Measurements from ENCODE around the gene WDR88. TPM values are rescaled to one million over a fixed set of nuclear protein-coding genes. Genes with fewer than 3 reads are reported as not detected.

The WDR88 gene
- total and polyA plus RNA-seq, 2 donors (not counting 3 experiments of a cell fraction or from before 2014, with no cell fraction given) = not detected

GRCh38 chr19:33085570-33086128 is 46.3 kb upstream of the WDR88 start:
- intact Hi-C loops (cut with micrococcal nuclease) = loop anchor here (10.0 kb wide), 1 partner anchor 111 kb away; the partner anchor contains the start of genes CEP89 and FAAP24
- Histone ChIP-seq H3K9me1 (replicated peaks; ENCODE audit: control insufficient read depth, extremely low read depth, insufficient read depth, low read length) (no peaks in the 10 kb centered on the region), H3K36me3 (ENCODE audit: control insufficient read depth in 2 of 2, extremely low read depth in 1 of 2, insufficient read depth in 2 of 2, low read length in 2 of 2) (peaks cover 0 to 3% of the 10 kb centered on the region in 2 experiments), H3K27ac (ENCODE audit: insufficient read depth, low read depth, low read length) (no peak overlapping the region), H4K20me1 (replicated peaks; ENCODE audit: control insufficient read depth, extremely low read depth, insufficient read depth, low read length) (no peaks in the 10 kb centered on the region), H3K79me2 (ENCODE audit: control insufficient read depth, insufficient read depth, low read length) (peaks cover 13% of the 10 kb centered on the region), H2AFZ (ENCODE audit: low read depth, low read length) (no peak overlapping the region), H3K9ac (replicated peaks; ENCODE audit: extremely low read depth, insufficient read depth, low read length) (no peak overlapping the region), H3K4me3 (replicated peaks in 1 of 3; ENCODE audit: insufficient read depth in 1 of 3, low read depth in 1 of 3, low read length in 3 of 3) (no peak overlapping the region), H3K9me3 (replicated peaks; ENCODE audit: control insufficient read depth, insufficient read depth, low read length) (no peaks in the 10 kb centered on the region), H3K4me1 (ENCODE audit: control insufficient read depth, extremely low read depth, insufficient read depth, low read length) (peaks cover 9% of the 10 kb centered on the region), H3K4me2 (ENCODE audit: insufficient read depth, low read length) (no peak overlapping the region), H3K27me3 (ENCODE audit: control insufficient read depth in 2 of 2, insufficient read depth in 2 of 2, low read length in 2 of 2) (no peaks in the 10 kb centered on the region)
- DNase-seq (ENCODE audit: low read depth, low spot score) (no peak), FAIRE-seq (no peak)
- BruUV-seq (replicated peaks) = no TSS peak
- TF ChIP-seq FOS (IDR thresholded peaks at IDR 0.05; ENCODE audit: borderline replicate concordance, insufficient read depth, low read length) (no peak), MAX (IDR thresholded peaks at IDR 0.05; ENCODE audit: insufficient read depth, insufficient read length) (no peak), EZH2 (IDR thresholded peaks at IDR 0.05; ENCODE audit: borderline replicate concordance, low read depth, low read length, severe bottlenecking) (no peak), CTCF (IDR thresholded peaks at IDR 0.05; ENCODE audit: extremely low read depth in 1 of 2, insufficient read depth in 1 of 2, low read depth in 1 of 2, low read length in 2 of 2) (no peak), GATA2 (IDR thresholded peaks at IDR 0.05; ENCODE audit: insufficient read depth, insufficient read length, low read depth, low read length) (no peak), JUN (IDR thresholded peaks at IDR 0.05; ENCODE audit: borderline replicate concordance, insufficient read depth, insufficient read length, low read depth) (no peak), POLR2A (IDR thresholded peaks at IDR 0.05; ENCODE audit: low read depth, low read length) (no peak), POLR2AphosphoS5 (IDR thresholded peaks at IDR 0.05; ENCODE audit: insufficient read depth, low read depth, low read length) (no peak), MYC (IDR thresholded peaks at IDR 0.05; ENCODE audit: low read depth, low read length) (no peak)
- dilution Hi-C loops (cut with MboI; ENCODE audit: extremely low pct_ligation_motif_present, low sequenced_read_pairs) = no loop called here
- POLR2A ChIA-PET = no interaction called here
- CTCF ChIA-PET = interaction anchor here (0.8 to 1.4 kb wide), 2 partner anchors 9 to 40 kb away, joined by 3 read pairs; no protein-coding TSS in a partner anchor
